ENCODE measurements around the gene TNFRSF1A.

Gene TNFRSF1A

DNA sequence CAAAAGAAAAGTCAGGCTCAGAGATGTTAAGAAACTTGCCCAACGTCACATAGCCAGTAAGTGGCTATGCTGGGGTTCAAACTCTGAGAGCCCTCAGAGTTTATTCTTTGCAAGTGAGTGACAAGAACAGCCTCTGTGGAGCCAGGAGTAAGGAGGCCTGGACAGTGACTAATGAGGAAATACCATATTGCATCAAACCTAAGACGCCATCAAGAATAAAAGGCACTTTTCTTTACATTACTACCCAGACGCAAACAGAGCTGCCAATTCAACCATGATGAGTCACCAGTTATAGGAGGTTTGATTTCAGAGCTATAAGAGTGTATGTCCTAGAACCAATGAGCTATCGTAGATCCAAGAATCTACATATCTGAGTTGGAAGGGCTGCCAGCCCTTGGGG is 9.4 kb downstream of the TNFRSF1A start:
- Histone ChIP-seq H3K4me1 (ENCODE audit: low read depth, poor library complexity, severe bottlenecking) (peaks cover 16% of the 10 kb centered on the region), H3K9ac (no peak overlapping the region), H3K4me3 (IDR thresholded peaks at IDR 0.05; ENCODE audit: insufficient read depth, low read depth, low read length) (no peak overlapping the region), H2AFZ (ENCODE audit: low read depth) (no peak overlapping the region), H3K27me3 (ENCODE audit: insufficient read depth, low read depth) (no peaks in the 10 kb centered on the region), H3K36me3 (ENCODE audit: insufficient read depth) (no peaks in the 10 kb centered on the region), H3K27ac (no peak overlapping the region), H3K79me2 (ENCODE audit: insufficient read depth, low read depth) (no peaks in the 10 kb centered on the region), H4K20me1 (ENCODE audit: insufficient read depth) (no peaks in the 10 kb centered on the region), H3K4me2 (no peak overlapping the region)
- TF ChIP-seq, protein P1, sequence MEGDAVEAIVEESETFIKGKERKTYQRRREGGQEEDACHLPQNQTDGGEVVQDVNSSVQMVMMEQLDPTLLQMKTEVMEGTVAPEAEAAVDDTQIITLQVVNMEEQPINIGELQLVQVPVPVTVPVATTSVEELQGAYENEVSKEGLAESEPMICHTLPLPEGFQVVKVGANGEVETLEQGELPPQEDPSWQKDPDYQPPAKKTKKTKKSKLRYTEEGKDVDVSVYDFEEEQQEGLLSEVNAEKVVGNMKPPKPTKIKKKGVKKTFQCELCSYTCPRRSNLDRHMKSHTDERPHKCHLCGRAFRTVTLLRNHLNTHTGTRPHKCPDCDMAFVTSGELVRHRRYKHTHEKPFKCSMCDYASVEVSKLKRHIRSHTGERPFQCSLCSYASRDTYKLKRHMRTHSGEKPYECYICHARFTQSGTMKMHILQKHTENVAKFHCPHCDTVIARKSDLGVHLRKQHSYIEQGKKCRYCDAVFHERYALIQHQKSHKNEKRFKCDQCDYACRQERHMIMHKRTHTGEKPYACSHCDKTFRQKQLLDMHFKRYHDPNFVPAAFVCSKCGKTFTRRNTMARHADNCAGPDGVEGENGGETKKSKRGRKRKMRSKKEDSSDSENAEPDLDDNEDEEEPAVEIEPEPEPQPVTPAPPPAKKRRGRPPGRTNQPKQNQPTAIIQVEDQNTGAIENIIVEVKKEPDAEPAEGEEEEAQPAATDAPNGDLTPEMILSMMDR (conservative IDR thresholded peaks at IDR 0.05; ENCODE audit: low read depth, low read length), result no peak

DNA sequence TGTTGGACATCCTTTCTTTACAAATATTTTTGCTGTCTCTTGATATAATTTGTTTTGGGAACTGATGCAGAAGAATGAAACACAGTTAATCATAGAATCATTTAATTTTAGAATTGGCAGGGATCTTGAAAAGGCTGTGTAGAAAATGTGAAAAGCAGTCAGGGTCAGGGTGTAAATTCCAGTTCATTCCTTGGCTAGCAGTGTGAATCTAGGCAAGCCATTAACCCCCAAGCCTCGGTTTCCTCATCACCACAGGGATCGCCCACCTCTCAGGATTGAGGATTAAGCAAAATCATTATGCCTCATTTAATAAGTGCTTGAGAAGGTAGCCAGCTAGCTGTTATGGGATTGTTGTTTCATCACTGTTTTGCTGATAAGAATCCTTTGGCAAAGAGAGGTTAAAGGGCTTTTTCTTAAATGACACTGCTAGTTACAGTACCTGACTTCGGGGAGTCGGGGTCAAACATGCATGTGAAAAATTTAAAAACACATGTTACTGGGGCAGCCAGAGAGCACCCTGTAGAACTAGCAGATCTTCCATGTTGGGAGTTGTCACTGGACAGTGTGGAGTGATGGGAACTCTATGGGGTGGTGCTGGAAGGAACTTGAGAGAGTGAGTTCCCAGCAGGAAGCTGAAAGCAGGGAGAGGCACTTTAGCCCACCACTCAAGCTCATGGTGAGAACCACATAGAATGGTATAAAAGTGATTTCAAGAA is 10.7 kb downstream of the TNFRSF1A start:
- TF ChIP-seq, protein P1 (conservative IDR thresholded peaks at IDR 0.05; ENCODE audit: low read depth, low read length), result no peak
- H3K36me3 ChIP-seq (ENCODE audit: insufficient read depth), result no peaks in the 10 kb centered on the region
- H3K4me2 ChIP-seq, result no peak overlapping the region
- H4K20me1 ChIP-seq (ENCODE audit: insufficient read depth), result no peaks in the 10 kb centered on the region
- no peaks in the 10 kb centered on the region for H3K79me2 ChIP-seq (ENCODE audit: insufficient read depth, low read depth)
- H3K27ac ChIP-seq, result no peak overlapping the region
- H3K4me3 ChIP-seq (IDR thresholded peaks at IDR 0.05; ENCODE audit: insufficient read depth, low read depth, low read length), result no peak overlapping the region
- H3K9ac ChIP-seq, result no peak overlapping the region
- no peaks in the 10 kb centered on the region for H3K27me3 ChIP-seq (ENCODE audit: insufficient read depth, low read depth)
- H2AFZ ChIP-seq (ENCODE audit: low read depth), result no peak overlapping the region
- H3K4me1 ChIP-seq (ENCODE audit: low read depth, poor library complexity, severe bottlenecking), result peaks cover 7% of the 10 kb centered on the region

DNA sequence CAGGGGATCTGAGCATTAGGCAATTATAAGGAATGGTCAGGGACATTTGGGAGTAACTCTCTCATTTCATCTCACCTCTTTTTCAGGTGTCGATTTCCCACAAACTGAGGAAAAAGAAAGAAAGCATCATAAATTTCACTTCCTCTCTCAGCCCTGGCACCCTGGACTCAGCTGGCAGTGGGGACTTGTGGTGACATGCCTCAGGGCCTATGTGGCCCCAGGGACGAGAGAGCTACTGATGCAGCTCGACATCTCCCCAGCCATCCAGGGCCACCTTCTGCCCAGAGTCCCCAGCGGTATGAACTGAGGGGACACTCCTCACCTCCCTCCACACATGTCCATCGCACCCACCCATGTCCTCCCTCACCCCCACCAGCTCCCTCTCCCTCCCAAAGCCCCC is 11.7 kb downstream of the TNFRSF1A start:
- Histone ChIP-seq H3K9ac (no peak overlapping the region), H4K20me1 (ENCODE audit: insufficient read depth) (no peaks in the 10 kb centered on the region), H3K27me3 (ENCODE audit: insufficient read depth, low read depth) (no peaks in the 10 kb centered on the region), H3K4me2 (no peak overlapping the region), H3K27ac (no peak overlapping the region), H3K36me3 (ENCODE audit: insufficient read depth) (no peaks in the 10 kb centered on the region), H3K4me3 (IDR thresholded peaks at IDR 0.05; ENCODE audit: insufficient read depth, low read depth, low read length) (no peak overlapping the region), H3K4me1 (ENCODE audit: low read depth, poor library complexity, severe bottlenecking) (no peaks in the 10 kb centered on the region), H2AFZ (ENCODE audit: low read depth) (no peak overlapping the region), H3K79me2 (ENCODE audit: insufficient read depth, low read depth) (no peaks in the 10 kb centered on the region)
- TF ChIP-seq, protein P1 (conservative IDR thresholded peaks at IDR 0.05; ENCODE audit: low read depth, low read length), result no peak

DNA sequence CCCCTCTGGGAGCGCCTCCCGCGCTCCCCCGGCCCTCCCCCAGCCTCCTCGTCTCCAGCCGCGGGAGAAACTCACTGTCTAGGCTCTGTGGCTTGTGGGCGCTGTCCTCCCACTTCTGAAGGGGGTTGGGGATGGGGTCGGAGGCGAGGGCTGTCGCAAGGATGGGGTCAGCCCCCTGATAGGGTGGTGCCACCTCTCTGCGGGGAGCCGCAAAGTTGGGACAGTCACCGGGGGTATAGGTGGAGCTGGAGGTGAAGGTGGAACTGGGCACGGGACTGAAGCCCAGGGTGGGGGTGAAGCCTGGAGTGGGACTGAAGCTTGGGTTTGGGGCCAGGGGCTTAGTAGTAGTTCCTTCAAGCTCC is 12.2 kb downstream of the TNFRSF1A start:
- no peaks in the 10 kb centered on the region for H3K36me3 ChIP-seq (ENCODE audit: insufficient read depth)
- TF ChIP-seq, protein P1 (conservative IDR thresholded peaks at IDR 0.05; ENCODE audit: low read depth, low read length), result no peak

More for the DNA sequence above, 12.2 kb downstream of the TNFRSF1A start:
- no peaks in the 10 kb centered on the region for H3K27me3 ChIP-seq (ENCODE audit: insufficient read depth, low read depth)
- no peaks in the 10 kb centered on the region for H3K4me1 ChIP-seq (ENCODE audit: low read depth, poor library complexity, severe bottlenecking)
- no peak overlapping the region for H3K9ac ChIP-seq
- no peaks in the 10 kb centered on the region for H4K20me1 ChIP-seq (ENCODE audit: insufficient read depth)
- H3K27ac ChIP-seq, result no peak overlapping the region
- no peak overlapping the region for H3K4me3 ChIP-seq (IDR thresholded peaks at IDR 0.05; ENCODE audit: insufficient read depth, low read depth, low read length)
- H2AFZ ChIP-seq (ENCODE audit: low read depth), result no peak overlapping the region
- no peak overlapping the region for H3K4me2 ChIP-seq
- no peaks in the 10 kb centered on the region for H3K79me2 ChIP-seq (ENCODE audit: insufficient read depth, low read depth)

Data from KMS-11 (cell line).